Endothelial cell of umbilical vein (primary cell): ENCODE measurements around the gene LAMA5. TPM values are rescaled to one million over a fixed set of nuclear protein-coding genes. Genes with fewer than 3 reads are reported as not detected.

ENCODE experiments used
- BruUV-seq: library from RNA; stranded (reverse); fragments of 400-500 nt; replicated peaks from 2 replicates; lab custom pipeline; 2021; lab: Mats Ljungman, UMichigan
- CTCF ChIA-PET: fragments of 300-600, 350-600 bp; sonication (Branson Sonifier 250); formaldehyde crosslinking; loops from one replicate; lab custom pipeline; 2021; ENCODE audit warnings: antibody characterized with exemption, inconsistent platforms; lab: Charles Lee
- POLR2A ChIA-PET: fragments of 300-600, 350-600 bp; sonication (Branson Sonifier 250); formaldehyde crosslinking; loops from one replicate; lab custom pipeline; 2021; ENCODE audit warnings: antibody characterized with exemption, inconsistent platforms; lab: Charles Lee
- DNase-seq: peaks from one replicate; pipeline ENCODE4 v3.0.0-alpha.2; 2011; ENCODE audit warnings: low read depth, low spot score
- FAIRE-seq: peaks from 2 replicates; lab custom pipeline; 2011; peaks lifted over from hg19 to GRCh38; lab: Jason Lieb, UNC
- H2AFZ ChIP-seq: 2 replicates; pipeline ENCODE4 v1.6.0; 2012; ENCODE audit warnings: low read depth, low read length, control low read depth, inconsistent platforms
- H3K27ac ChIP-seq: 2 replicates; pipeline ENCODE4 v1.5.1; 2011; ENCODE audit warnings: low read depth, mild to moderate bottlenecking, control low read depth, low read length, moderate library complexity; ENCODE audit not compliant: insufficient read depth
- H3K27me3 ChIP-seq, 2 experiments: 2 replicates each; pipeline versions ENCODE4 v1.6.0 to v1.6.1; 2011; ENCODE audit warnings: low read length in 2 of 2, mixed read lengths in 1 of 2; ENCODE audit not compliant: control insufficient read depth in 2 of 2, insufficient read depth in 2 of 2
- H3K36me3 ChIP-seq, 2 experiments: 2 replicates in 1 of 2; 3 replicates in 1 of 2; pipeline ENCODE4 v1.5.1; 2011; ENCODE audit warnings: low read length in 2 of 2, mild to moderate bottlenecking in 1 of 2, moderate library complexity in 1 of 2; ENCODE audit not compliant: control insufficient read depth in 2 of 2, insufficient read depth in 2 of 2; ENCODE audit errors: extremely low read depth in 1 of 2
- H3K4me1 ChIP-seq: 3 replicates; pipeline ENCODE4 v1.5.1; 2011; ENCODE audit warnings: mild to moderate bottlenecking, low read length; ENCODE audit not compliant: control insufficient read depth, insufficient read depth; ENCODE audit errors: extremely low read depth
- H3K4me2 ChIP-seq: 2 replicates; pipeline ENCODE4 v1.6.1; 2011; ENCODE audit warnings: low read length, control low read depth, mixed read lengths; ENCODE audit not compliant: insufficient read depth
- H3K4me3 ChIP-seq, 3 experiments: fragments of 200-600 bp in 1 of 3; sonication (generic), shearing (Covaris generic) in 1 of 3; replicated peaks in 1 of 3; 2 replicates each; pipeline ENCODE4 v1.5.1; 2011 to 2016; ENCODE audit warnings: control low read depth in 3 of 3, low read length in 3 of 3, mild to moderate bottlenecking in 2 of 3, inconsistent platforms in 1 of 3, low read depth in 1 of 3, moderate library complexity in 1 of 3; ENCODE audit not compliant: insufficient read depth in 1 of 3
- H3K79me2 ChIP-seq: 2 replicates; pipeline ENCODE4 v1.6.0; 2012; ENCODE audit warnings: low read length, inconsistent platforms; ENCODE audit not compliant: control insufficient read depth, insufficient read depth
- H3K9ac ChIP-seq: replicated peaks from 2 replicates; pipeline ENCODE3; 2011; ENCODE audit warnings: low read length, control low read depth; ENCODE audit not compliant: insufficient read depth; ENCODE audit errors: extremely low read depth
- H3K9me1 ChIP-seq: replicated peaks from 3 replicates; pipeline ENCODE4 v1.6.0; 2011; ENCODE audit warnings: mild to moderate bottlenecking, low read length; ENCODE audit not compliant: control insufficient read depth, insufficient read depth; ENCODE audit errors: extremely low read depth
- H3K9me3 ChIP-seq: replicated peaks from 2 replicates; pipeline ENCODE4 v1.5.1; 2012; ENCODE audit warnings: low read length, inconsistent platforms; ENCODE audit not compliant: control insufficient read depth, insufficient read depth
- H4K20me1 ChIP-seq: replicated peaks from 2 replicates; pipeline ENCODE3; 2011; ENCODE audit warnings: mild to moderate bottlenecking, low read length; ENCODE audit not compliant: control insufficient read depth, insufficient read depth; ENCODE audit errors: extremely low read depth
- CTCF ChIP-seq, 2 donors: IDR thresholded peaks; 1 replicate in 1 of 2; 2 replicates in 1 of 2; pipeline ENCODE4 v1.5.1; 2011; ENCODE audit warnings: low read length in 2 of 2, mild to moderate bottlenecking in 2 of 2, moderate library complexity in 2 of 2, control low read depth in 1 of 2, inconsistent platforms in 1 of 2, low read depth in 1 of 2; ENCODE audit not compliant: insufficient read depth in 1 of 2; ENCODE audit errors: extremely low read depth in 1 of 2
- FOS ChIP-seq: IDR thresholded peaks from 2 replicates; pipeline ENCODE4 v1.6.1; 2011; ENCODE audit warnings: mild to moderate bottlenecking, low read length, moderate library complexity, borderline replicate concordance; ENCODE audit not compliant: insufficient read depth
- MYC ChIP-seq: IDR thresholded peaks from one replicate; pipeline ENCODE4 v1.6.1; 2011; ENCODE audit warnings: mild to moderate bottlenecking, low read depth, low read length
- POLR2A ChIP-seq: IDR thresholded peaks from 2 replicates; pipeline ENCODE4 v1.6.1; 2012; ENCODE audit warnings: low read depth, mild to moderate bottlenecking, control low read depth, low read length
- POLR2AphosphoS5 ChIP-seq: IDR thresholded peaks from 2 replicates; pipeline ENCODE4 v1.6.1; 2012; ENCODE audit warnings: low read depth, mild to moderate bottlenecking, control low read depth, low read length, moderate library complexity; ENCODE audit not compliant: insufficient read depth
- dilution Hi-C: fragments of 300-500 bp; cut with MboI; formaldehyde crosslinking; loops from one replicate; pipeline ENCODE4 v1.15.0; 2019; ENCODE audit warnings: low sequenced_read_pairs; ENCODE audit not compliant: extremely low pct_ligation_motif_present
- intact Hi-C: fragments of 100-400 bp; cut with micrococcal nuclease; formaldehyde crosslinking; loops from one replicate; pipeline ENCODE4 v1.10.0; 2022
- polyA plus RNA-seq, 4 experiments: library from polyadenylated mRNA; depleted of rRNA in 3 of 4; stranded (reverse) in 3 of 4; unstranded in 1 of 4; fragments of >200 nt; gene quantifications; 2 replicates each; pipeline versions ENCODE4 v1.2.1 to v1.2.3, GENCODE V29; 2011 to 2012; ENCODE audit warnings: missing spikeins in 1 of 4
- total RNA-seq: library from RNA; stranded (reverse); gene quantifications from 2 replicates; pipeline ENCODE4 v1.2.3, GENCODE V29; 2021

LAMA5 gene
- total and polyA plus RNA-seq, 2 donors (not counting 3 experiments of a cell fraction or from before 2014, with no cell fraction given) = 24.0 to 145 TPM

- Histone ChIP-seq H3K79me2 (peaks cover 5% of the 10 kb centered on the region), H3K9ac (no peak overlapping the region), H3K4me2 (no peak overlapping the region), H3K9me1 (no peaks in the 10 kb centered on the region), H3K4me3 (no peak overlapping the region), H4K20me1 (no peaks in the 10 kb centered on the region), H3K27me3 (no peaks in the 10 kb centered on the region), H3K4me1 (peaks cover 5% of the 10 kb centered on the region), H3K27ac (no peak overlapping the region), H3K9me3 (no peaks in the 10 kb centered on the region), H2AFZ (no peak overlapping the region), H3K36me3 (peaks cover 0 to 1% of the 10 kb centered on the region in 2 experiments)
- POLR2A ChIA-PET = interaction anchor here (0.5 kb wide), 1 partner anchor 15 kb away, joined by 7 read pairs; the partner anchor contains the start of gene RPS21
- no TSS peak for BruUV-seq
- CTCF ChIA-PET = interaction anchor here (1.5 kb wide), 1 partner anchor 215 kb away, joined by 5 read pairs; no protein-coding TSS in a partner anchor
- no peak for DNase-seq
- TF ChIP-seq CTCF (IDR thresholded peaks at IDR 0.05; ENCODE audit: extremely low read depth in 1 of 2, insufficient read depth in 1 of 2, low read depth in 1 of 2, low read length in 2 of 2) (peak in 1 of 2 donors; percentile 7), POLR2A (no peak)
- intact Hi-C loops = no loop called here
- dilution Hi-C loops = no loop called here
- FAIRE-seq = no peak
Observed at GRCh38 chr20:62401331-62401779, 34.2 kb upstream of the LAMA5 start.

GRCh38 chr20:62400541-62400940 is 33.4 kb upstream of the LAMA5 start:
- H2AFZ ChIP-seq = no peak overlapping the region
- FAIRE-seq (no peak), DNase-seq (no peak)
- ChIA-PET POLR2A (no interaction called here), CTCF (interaction anchor here (0.7 to 1.5 kb wide), 5 partner anchors 10 to 216 kb away, joined by 3 to 5 read pairs (median 5); no protein-coding TSS in a partner anchor)
- no peaks in the 10 kb centered on the region for H3K27me3 ChIP-seq
- no peaks in the 10 kb centered on the region for H3K9me1 ChIP-seq
- peaks cover 0 to 1% of the 10 kb centered on the region in 2 experiments for H3K36me3 ChIP-seq
- H3K27ac ChIP-seq = no peak overlapping the region
- H3K4me2 ChIP-seq = no peak overlapping the region
- BruUV-seq = no TSS peak
- dilution Hi-C loops (no loop called here), intact Hi-C loops (no loop called here)
- no peak overlapping the region for H3K4me3 ChIP-seq
- no peaks in the 10 kb centered on the region for H3K79me2 ChIP-seq
- H3K9ac ChIP-seq = no peak overlapping the region
- no peaks in the 10 kb centered on the region for H3K9me3 ChIP-seq
- no peaks in the 10 kb centered on the region for H3K4me1 ChIP-seq
- TF ChIP-seq POLR2A (no peak), POLR2AphosphoS5 (no peak), FOS (no peak), MYC (no peak)
- no peaks in the 10 kb centered on the region for H4K20me1 ChIP-seq
